HCT116 (cell line): ENCODE data around the gene SORCS2. TPM values are rescaled to one million over a fixed set of nuclear protein-coding genes. Genes with fewer than 3 reads are reported as not detected.

Source experiments
- ATAC-seq: fragments of 200-7000 bp; cut with Tn5 transposase; 2 replicates; pipeline ENCODE4 v1.9.1; 2020; ENCODE audit warnings: mild to moderate bottlenecking, moderate library complexity
- BruUV-seq: library from RNA; stranded (reverse); fragments of 400-500 nt; replicated peaks from 2 replicates; lab custom pipeline; 2021; lab: Mats Ljungman, UMichigan
- CTCF ChIA-PET: fragments of 300-600 bp; sonication (Branson Sonifier 250); formaldehyde crosslinking; loops from one replicate; lab custom pipeline; 2021; ENCODE audit warnings: antibody characterized with exemption; lab: Charles Lee
- POLR2A ChIA-PET: fragments of 300-600, 350-600 bp; sonication (Branson Sonifier 250); formaldehyde crosslinking; loops from one replicate; lab custom pipeline; 2021; ENCODE audit warnings: antibody characterized with exemption; lab: Charles Lee
- RAD21 ChIA-PET, 2 experiments: fragments of 300-600 bp; sonication (Branson Sonifier 250); formaldehyde crosslinking; loops; one replicate each; lab custom pipeline; 2023; ENCODE audit warnings: low total read pairs in 2 of 2; ENCODE audit not compliant: uncharacterized antibody in 2 of 2, unreplicated experiment in 2 of 2, low non-redundant PET in 1 of 2; lab: Charles Lee
- DNase-seq: peaks from one replicate; pipeline ENCODE4 v3.0.0-alpha.2; 2010; ENCODE audit warnings: low read depth, low spot score
- H2AFZ ChIP-seq: fragments of 200-600 bp; shearing (Covaris generic), sonication (generic); 2 replicates; pipeline ENCODE4 v1.6.1; 2017; ENCODE audit warnings: low read depth, mixed run types, mixed read lengths, antibody characterized with exemption, low read length; ENCODE audit not compliant: poor library complexity, severe bottlenecking
- H3K27ac ChIP-seq: 2 replicates; pipeline ENCODE4 v1.5.1; 2012; ENCODE audit warnings: low read depth, low read length
- H3K27me3 ChIP-seq: fragments of 200-600 bp; sonication (generic); 2 replicates; pipeline ENCODE4 v1.6.1; 2016; ENCODE audit warnings: mixed run types, low read length, mixed read lengths; ENCODE audit not compliant: insufficient read depth
- H3K36me3 ChIP-seq, 2 experiments: fragments of 200-500 bp in 1 of 2; fragments of 200-600 bp in 1 of 2; sonication (Bioruptor generic) in 1 of 2; sonication (generic) in 1 of 2; 2 replicates each; pipeline versions ENCODE4 v1.5.1 to v1.6.1; 2014 to 2016; ENCODE audit warnings: low read length in 2 of 2, inconsistent platforms in 1 of 2, mixed read lengths in 1 of 2, mixed run types in 1 of 2; ENCODE audit not compliant: insufficient read depth in 2 of 2, control insufficient read depth in 1 of 2
- H3K4me1 ChIP-seq, 2 experiments: fragments of 200-600 bp in 1 of 2; sonication (generic) in 1 of 2; 2 replicates each; pipeline versions ENCODE4 v1.5.1 to v1.6.1; 2012 to 2017; ENCODE audit warnings: low read length in 2 of 2, inconsistent platforms in 1 of 2, mild to moderate bottlenecking in 1 of 2, mixed read lengths in 1 of 2, mixed run types in 1 of 2, moderate library complexity in 1 of 2; ENCODE audit not compliant: insufficient read depth in 2 of 2, control insufficient read depth in 1 of 2
- H3K4me2 ChIP-seq: fragments of 200-600 bp; sonication (generic); 2 replicates; pipeline ENCODE4 v1.6.1; 2017; ENCODE audit warnings: mixed run types, low read length, mixed read lengths
- H3K4me3 ChIP-seq, 2 experiments: fragments of 200-600 bp in 1 of 2; sonication (generic) in 1 of 2; replicated peaks in 1 of 2; 2 replicates each; pipeline ENCODE4 v1.5.1; 2011 to 2016; ENCODE audit warnings: low read length in 2 of 2, control low read depth in 1 of 2, low read depth in 1 of 2, mild to moderate bottlenecking in 1 of 2, mixed read lengths in 1 of 2, mixed run types in 1 of 2
- H3K79me2 ChIP-seq: fragments of 200-600 bp; sonication (generic); 2 replicates; pipeline ENCODE4 v1.6.1; 2017; ENCODE audit warnings: mild to moderate bottlenecking, mixed run types, low read length, moderate library complexity, mixed read lengths; ENCODE audit not compliant: insufficient read depth
- H3K9ac ChIP-seq: fragments of 200-600 bp; sonication (generic); 2 replicates; pipeline ENCODE4 v1.6.1; 2016; ENCODE audit warnings: low read length, mixed read lengths
- H3K9me2 ChIP-seq: fragments of 200-600 bp; sonication (generic), shearing (Covaris generic); 2 replicates; pipeline ENCODE4 v1.6.1; 2017; ENCODE audit warnings: mixed run types, mild to moderate bottlenecking, moderate library complexity; ENCODE audit not compliant: insufficient read depth
- H3K9me3 ChIP-seq, 2 experiments: fragments of 200-500 bp in 1 of 2; fragments of 200-600 bp in 1 of 2; sonication (Bioruptor generic) in 1 of 2; sonication (generic) in 1 of 2; 2 replicates each; pipeline ENCODE4 v1.6.1; 2014 to 2017; ENCODE audit warnings: low read length in 2 of 2, mixed read lengths in 2 of 2, inconsistent platforms in 1 of 2, low read depth in 1 of 2, mild to moderate bottlenecking in 1 of 2, mixed run types in 1 of 2, moderate library complexity in 1 of 2; ENCODE audit not compliant: control insufficient read depth in 1 of 2, insufficient read depth in 1 of 2
- H4K20me1 ChIP-seq: fragments of 200-600 bp; sonication (generic), shearing (Covaris generic); 2 replicates; pipeline ENCODE4 v1.6.1; 2017; ENCODE audit warnings: mixed run types, mild to moderate bottlenecking, moderate library complexity; ENCODE audit not compliant: insufficient read depth
- CEBPB ChIP-seq: IDR thresholded peaks from 2 replicates; pipeline ENCODE4 v1.6.1; 2012; ENCODE audit warnings: low read depth
- ELF1 ChIP-seq: IDR thresholded peaks from 2 replicates; pipeline ENCODE4 v1.6.1; 2012; ENCODE audit warnings: low read depth, borderline replicate concordance
- EZH2 ChIP-seq: fragments of 200-600 bp; sonication (generic); IDR thresholded peaks from 2 replicates; pipeline ENCODE4 v1.6.1; 2017; ENCODE audit warnings: antibody characterized with exemption, mixed run types
- EZH2phosphoT487 ChIP-seq: fragments of 200-600 bp; IDR thresholded peaks from 2 replicates; pipeline ENCODE4 v1.6.1; 2018; ENCODE audit warnings: antibody characterized with exemption, borderline replicate concordance
- FOSL1 ChIP-seq: IDR thresholded peaks from 2 replicates; pipeline ENCODE4 v1.6.1; 2012; ENCODE audit warnings: low read depth
- MAX ChIP-seq: IDR thresholded peaks from 2 replicates; pipeline ENCODE4 v1.6.1; 2012
- POLR2AphosphoS5 ChIP-seq: IDR thresholded peaks from 2 replicates; pipeline ENCODE4 v1.6.1; 2011; ENCODE audit warnings: mild to moderate bottlenecking, low read depth, low read length, moderate library complexity
- RAD21 ChIP-seq: IDR thresholded peaks from 2 replicates; pipeline ENCODE4 v1.6.1; 2012; ENCODE audit warnings: low read depth, mild to moderate bottlenecking
- SIN3A ChIP-seq: IDR thresholded peaks from 2 replicates; pipeline ENCODE4 v1.6.1; 2012; ENCODE audit warnings: low read depth
- SRF ChIP-seq: IDR thresholded peaks from 2 replicates; pipeline ENCODE4 v1.6.1; 2012; ENCODE audit warnings: low read depth
- TCF7L2 ChIP-seq: IDR thresholded peaks from 2 replicates; pipeline ENCODE4 v1.7.0; 2011; ENCODE audit warnings: borderline replicate concordance, inconsistent platforms; ENCODE audit not compliant: insufficient read depth, insufficient read length; ENCODE audit errors: extremely low read depth
- YY1 ChIP-seq: IDR thresholded peaks from 2 replicates; pipeline ENCODE4 v1.6.1; 2011; ENCODE audit warnings: low read length, low read depth, moderate library complexity, mild to moderate bottlenecking; ENCODE audit not compliant: insufficient replicate concordance; ENCODE audit errors: extremely low read depth
- ZBTB33 ChIP-seq: IDR thresholded peaks from 2 replicates; pipeline ENCODE4 v1.6.1; 2011; ENCODE audit warnings: mild to moderate bottlenecking, low read length, moderate library complexity; ENCODE audit not compliant: insufficient replicate concordance; ENCODE audit errors: extremely low read depth
- ZFX ChIP-seq: fragments of 450-650 bp; IDR thresholded peaks from 2 replicates; pipeline ENCODE4 v1.6.1; 2017
- intact Hi-C: fragments of 100-400 bp; cut with micrococcal nuclease; formaldehyde crosslinking; loops from 2 replicates; pipeline ENCODE4 v1.10.0; 2022
- total RNA-seq: library from RNA; stranded (reverse); gene quantifications from one replicate; pipeline ENCODE4 v1.2.1, GENCODE V29; 2021; ENCODE audit not compliant: unreplicated experiment
- TF ChIP-seq, protein P1 (sequence below): IDR thresholded peaks from 2 replicates; pipeline ENCODE4 v1.6.1; 2012; ENCODE audit warnings: low read depth
- TF ChIP-seq, protein P2 (sequence below): IDR thresholded peaks from 2 replicates; pipeline ENCODE4 v1.6.1; 2012

SORCS2 gene
- total RNA-seq, 1 experiment from 2014 or later: 0.37 TPM

DNA sequence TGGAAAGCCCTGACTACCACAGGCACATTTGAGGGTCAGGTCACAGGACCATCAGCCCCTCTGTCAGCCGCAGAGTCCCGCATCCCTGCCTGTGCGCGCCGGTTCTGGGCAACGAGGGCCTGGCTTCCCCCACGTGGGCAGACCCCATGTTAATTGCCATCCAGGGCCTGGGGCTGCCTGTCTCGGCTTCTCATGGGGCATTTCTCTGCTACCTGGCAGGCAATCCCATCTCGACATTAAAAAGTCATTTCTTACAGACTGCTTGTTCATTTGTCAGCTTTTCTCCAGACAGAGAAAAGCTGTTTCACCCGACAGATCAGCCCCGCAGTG, 45.6 kb upstream of the SORCS2 start:
- Histone ChIP-seq H3K27me3 (no peaks in the 10 kb centered on the region), H3K4me1 (peaks cover 0 to 12% of the 10 kb centered on the region in 2 experiments; a peak in 2 of 4 replicates), H3K79me2 (no peaks in the 10 kb centered on the region), H3K27ac (no peak overlapping the region), H3K4me2 (no peak overlapping the region), H3K9me2 (no peaks in the 10 kb centered on the region), H3K4me3 (no peak overlapping the region), H3K9ac (no peak overlapping the region), H4K20me1 (no peaks in the 10 kb centered on the region), H3K9me3 (no peaks in the 10 kb centered on the region), H3K36me3 (no peaks in the 10 kb centered on the region), H2AFZ (no peak overlapping the region)
- no TSS peak for BruUV-seq
- RAD21 ChIA-PET: no interaction called here
- intact Hi-C loops: no loop called here
- TF ChIP-seq FOSL1: no peak
- TF ChIP-seq MAX: no peak
- no peak for TF ChIP-seq ELF1
- no peak for TF ChIP-seq ZFX
- TF ChIP-seq SIN3A: no peak
- no peak for TF ChIP-seq SRF
- TF ChIP-seq RAD21: no peak
- DNase-seq (no peak), ATAC-seq (no peak)
- CTCF ChIA-PET: no interaction called here
- POLR2A ChIA-PET: no interaction called here

DNA sequence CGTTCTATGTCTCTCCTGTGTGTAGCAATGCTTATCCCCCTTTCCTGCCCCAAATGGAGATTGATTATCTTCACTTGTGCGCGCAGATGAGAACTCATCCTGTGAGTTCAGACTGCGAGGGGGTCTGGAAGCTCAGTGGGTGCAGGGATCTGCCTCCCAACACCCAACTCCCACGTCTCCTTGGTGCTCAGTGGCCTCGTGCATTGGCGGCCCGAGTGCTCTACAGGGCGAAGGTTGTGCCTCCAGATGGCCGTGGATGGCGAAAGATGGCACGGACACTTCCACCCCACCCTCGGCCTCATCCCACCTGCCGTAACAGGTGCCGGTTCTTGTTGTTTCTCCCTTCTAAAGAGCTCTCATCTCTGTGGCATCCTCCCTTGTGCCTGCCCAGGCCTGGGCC, 45.1 kb upstream of the SORCS2 start:
- Histone ChIP-seq H3K4me1 (peaks cover 0 to 12% of the 10 kb centered on the region in 2 experiments; a peak in 2 of 4 replicates), H3K4me2 (no peak overlapping the region), H4K20me1 (no peaks in the 10 kb centered on the region), H3K9me2 (no peaks in the 10 kb centered on the region), H3K36me3 (no peaks in the 10 kb centered on the region), H3K9me3 (no peaks in the 10 kb centered on the region), H3K79me2 (no peaks in the 10 kb centered on the region), H3K27me3 (no peaks in the 10 kb centered on the region), H3K4me3 (no peak overlapping the region), H2AFZ (no peak overlapping the region), H3K27ac (no peak overlapping the region), H3K9ac (no peak overlapping the region)
- BruUV-seq: no TSS peak
- DNase-seq: no peak
- intact Hi-C loops: no loop called here
- ChIA-PET RAD21 (no interaction called here), CTCF (no interaction called here), POLR2A (no interaction called here)
- no peak for ATAC-seq
- TF ChIP-seq EZH2 (no peak), SRF (no peak), POLR2AphosphoS5 (no peak), RAD21 (no peak), ELF1 (no peak), ZBTB33 (no peak), TCF7L2 (no peak), YY1 (no peak), EZH2phosphoT487 (no peak), CEBPB (no peak)
- TF ChIP-seq, protein P1, sequence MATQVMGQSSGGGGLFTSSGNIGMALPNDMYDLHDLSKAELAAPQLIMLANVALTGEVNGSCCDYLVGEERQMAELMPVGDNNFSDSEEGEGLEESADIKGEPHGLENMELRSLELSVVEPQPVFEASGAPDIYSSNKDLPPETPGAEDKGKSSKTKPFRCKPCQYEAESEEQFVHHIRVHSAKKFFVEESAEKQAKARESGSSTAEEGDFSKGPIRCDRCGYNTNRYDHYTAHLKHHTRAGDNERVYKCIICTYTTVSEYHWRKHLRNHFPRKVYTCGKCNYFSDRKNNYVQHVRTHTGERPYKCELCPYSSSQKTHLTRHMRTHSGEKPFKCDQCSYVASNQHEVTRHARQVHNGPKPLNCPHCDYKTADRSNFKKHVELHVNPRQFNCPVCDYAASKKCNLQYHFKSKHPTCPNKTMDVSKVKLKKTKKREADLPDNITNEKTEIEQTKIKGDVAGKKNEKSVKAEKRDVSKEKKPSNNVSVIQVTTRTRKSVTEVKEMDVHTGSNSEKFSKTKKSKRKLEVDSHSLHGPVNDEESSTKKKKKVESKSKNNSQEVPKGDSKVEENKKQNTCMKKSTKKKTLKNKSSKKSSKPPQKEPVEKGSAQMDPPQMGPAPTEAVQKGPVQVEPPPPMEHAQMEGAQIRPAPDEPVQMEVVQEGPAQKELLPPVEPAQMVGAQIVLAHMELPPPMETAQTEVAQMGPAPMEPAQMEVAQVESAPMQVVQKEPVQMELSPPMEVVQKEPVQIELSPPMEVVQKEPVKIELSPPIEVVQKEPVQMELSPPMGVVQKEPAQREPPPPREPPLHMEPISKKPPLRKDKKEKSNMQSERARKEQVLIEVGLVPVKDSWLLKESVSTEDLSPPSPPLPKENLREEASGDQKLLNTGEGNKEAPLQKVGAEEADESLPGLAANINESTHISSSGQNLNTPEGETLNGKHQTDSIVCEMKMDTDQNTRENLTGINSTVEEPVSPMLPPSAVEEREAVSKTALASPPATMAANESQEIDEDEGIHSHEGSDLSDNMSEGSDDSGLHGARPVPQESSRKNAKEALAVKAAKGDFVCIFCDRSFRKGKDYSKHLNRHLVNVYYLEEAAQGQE: no peak
- TF ChIP-seq, protein P2, sequence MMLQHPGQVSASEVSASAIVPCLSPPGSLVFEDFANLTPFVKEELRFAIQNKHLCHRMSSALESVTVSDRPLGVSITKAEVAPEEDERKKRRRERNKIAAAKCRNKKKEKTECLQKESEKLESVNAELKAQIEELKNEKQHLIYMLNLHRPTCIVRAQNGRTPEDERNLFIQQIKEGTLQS: no peak
